ENCODE data around the gene IGFL2. TPM values are rescaled to one million over a fixed set of nuclear protein-coding genes. Genes with fewer than 3 reads are reported as not detected.

The IGFL2 gene
- total and polyA plus RNA-seq, 2 of the 4 experiments (the other 2 are of a cell fraction): not detected

- Histone ChIP-seq H3K18ac (ENCODE audit: low read depth, low read length) (no peak overlapping the region), H2BK15ac (ENCODE audit: low read depth, low read length) (no peak overlapping the region), H3K56ac (ENCODE audit: extremely low read depth, insufficient read depth, low read length) (no peak overlapping the region), H3K4me1 (ENCODE audit: control insufficient read depth, insufficient read depth, low read length) (no peaks in the 10 kb centered on the region), H3K9me3 (ENCODE audit: control insufficient read depth, insufficient read depth, low read length) (peaks cover 2% of the 10 kb centered on the region; the same call in 1 of the 2 replicates), H4K8ac (ENCODE audit: low read depth in 2 of 2, low read length in 2 of 2) (no peak overlapping the region), H3K27me3 (ENCODE audit: control insufficient read depth, insufficient read depth, low read length) (peaks cover 48% of the 10 kb centered on the region), H3K4me3 (ENCODE audit: insufficient read depth, low read depth, low read length) (no peak overlapping the region), H3K27ac (ENCODE audit: insufficient read depth, low read length) (no peak overlapping the region), H2BK120ac (ENCODE audit: low read depth, low read length) (no peak overlapping the region), H4K5ac (ENCODE audit: low read depth, low read length) (no peak overlapping the region), H2AK9ac (replicated peaks; ENCODE audit: low read depth, low read length, poor library complexity) (no peak overlapping the region), H3K9me1 (ENCODE audit: insufficient read depth, low read length) (no peaks in the 10 kb centered on the region), H3K23ac (ENCODE audit: low read depth, low read length) (no peak overlapping the region), H4K20me1 (ENCODE audit: insufficient read depth, low read length) (no peaks in the 10 kb centered on the region), H3K14ac (replicated peaks; ENCODE audit: low read depth, low read length) (no peak overlapping the region), H2BK20ac (ENCODE audit: low read depth, low read length) (no peak overlapping the region), H2BK5ac (ENCODE audit: low read depth, low read length, poor library complexity, severe bottlenecking) (no peak overlapping the region), H2AK5ac (ENCODE audit: low read depth, low read length) (no peak overlapping the region), H3K79me1 (ENCODE audit: low read depth in 1 of 2, low read length in 2 of 2) (no peaks in the 10 kb centered on the region), H3K4me2 (ENCODE audit: low read depth, low read length) (no peak overlapping the region), H4K91ac (ENCODE audit: insufficient read depth, low read depth, low read length) (no peak overlapping the region), H3K4ac (ENCODE audit: low read depth, low read length) (no peak overlapping the region), H3K9ac (ENCODE audit: low read depth, low read length) (no peak overlapping the region), H3K36me3 (ENCODE audit: control insufficient read depth, insufficient read depth, low read length) (no peaks in the 10 kb centered on the region), H2AFZ (replicated peaks; ENCODE audit: low read length, poor library complexity) (no peak overlapping the region)
- dilution Hi-C loops (cut with HindIII; ENCODE audit: low sequenced_read_pairs, unreplicated experiment) (no loop called here), in situ Hi-C loops (cut with MboI; ENCODE audit: low sequenced_read_pairs) (no loop called here), intact Hi-C loops (cut with micrococcal nuclease) (no loop called here)
- no TSS peak for BruUV-seq (replicated peaks)
- WGBS, 2 experiments (ENCODE audit: extremely low coverage in 2 of 2, insufficient read length in 1 of 2): no CpG with 5 or more reads among the region's 8 CpGs
- ChIA-PET POLR2A (ENCODE audit: unreplicated experiment) (no interaction called here), CTCF (no interaction called here)
- DNase-seq (no peak), ATAC-seq (ENCODE audit: low read depth) (no peak)
- TF ChIP-seq NFE2L2 (IDR thresholded peaks at IDR 0.05; ENCODE audit: low read depth, low read length) (no peak), CHD1 (IDR thresholded peaks at IDR 0.05; ENCODE audit: low read depth, low read length) (no peak), MAZ (IDR thresholded peaks at IDR 0.05; ENCODE audit: borderline replicate concordance, low read depth, low read length) (no peak), POLR2A (IDR thresholded peaks at IDR 0.05; ENCODE audit: low read depth, low read length) (no peak), RFX5 (IDR thresholded peaks at IDR 0.05; ENCODE audit: low read depth, low read length) (no peak), BHLHE40 (IDR thresholded peaks at IDR 0.05; ENCODE audit: low read depth, low read length) (no peak), MXI1 (IDR thresholded peaks at IDR 0.05; ENCODE audit: borderline replicate concordance, low read depth, low read length) (no peak), CEBPB (IDR thresholded peaks at IDR 0.05; ENCODE audit: low read depth, low read length) (no peak), SMC3 (IDR thresholded peaks at IDR 0.05; ENCODE audit: low read depth, low read length) (no peak), USF2 (IDR thresholded peaks at IDR 0.05; ENCODE audit: low read depth, low read length) (no peak), RCOR1 (IDR thresholded peaks at IDR 0.05; ENCODE audit: insufficient replicate concordance, low read length) (no peak), FOS (IDR thresholded peaks at IDR 0.05; ENCODE audit: low read depth, low read length) (no peak), MAFK (IDR thresholded peaks at IDR 0.05; ENCODE audit: low read depth, low read length) (no peak), ELK1 (IDR thresholded peaks at IDR 0.05; ENCODE audit: borderline replicate concordance, low read depth, low read length) (no peak), CTCF (conservative IDR thresholded peaks at IDR 0.05; ENCODE audit: low read depth, low read length) (no peak), RAD21 (IDR thresholded peaks at IDR 0.05; ENCODE audit: low read length) (no peak)
Measured at GRCh38 chr19:46147166-46147740, 785 bp upstream of the IGFL2 start.

Data from IMR-90 (cell line).